Smooth muscle cell (in vitro differentiated cells): ENCODE measurements around the gene RPL13. TPM values are rescaled to one million over a fixed set of nuclear protein-coding genes. Genes with fewer than 3 reads are reported as not detected.

Experiments used
- DNase-seq: peaks from one replicate; lab custom pipeline; 2025; ENCODE audit not compliant: unreplicated experiment; lab: John Stamatoyannopoulos, UW
- H2AFZ ChIP-seq: fragments of 200-600 bp; sonication (generic); 2 replicates; pipeline ENCODE4 v1.6.0; 2016; ENCODE audit warnings: antibody characterized with exemption, low read depth, mild to moderate bottlenecking
- H3F3A ChIP-seq: fragments of 200-600 bp; sonication (generic); 2 replicates; pipeline ENCODE4 v1.6.0; 2017; ENCODE audit warnings: antibody characterized with exemption, low read depth
- H3K27ac ChIP-seq: fragments of 200-600 bp; sonication (generic); 2 replicates; pipeline ENCODE4 v1.5.1; 2016; ENCODE audit warnings: low read depth, mild to moderate bottlenecking
- H3K27me3 ChIP-seq: fragments of 200-600 bp; sonication (generic); 2 replicates; pipeline ENCODE4 v1.6.1; 2016; ENCODE audit warnings: low read depth, mild to moderate bottlenecking
- H3K36me3 ChIP-seq: fragments of 200-600 bp; sonication (generic); 2 replicates; pipeline ENCODE4 v1.5.1; 2016; ENCODE audit warnings: low read depth
- H3K4me1 ChIP-seq: fragments of 200-600 bp; sonication (generic); 2 replicates; pipeline ENCODE4 v1.5.1; 2016; ENCODE audit warnings: low read depth
- H3K4me2 ChIP-seq: fragments of 200-600 bp; sonication (generic); 2 replicates; pipeline ENCODE4 v1.6.0; 2016; ENCODE audit warnings: mild to moderate bottlenecking
- H3K4me3 ChIP-seq: fragments of 200-600 bp; sonication (generic); 2 replicates; pipeline ENCODE4 v1.5.1; 2016; ENCODE audit warnings: mild to moderate bottlenecking
- H3K79me2 ChIP-seq: fragments of 200-600 bp; sonication (generic); 2 replicates; pipeline ENCODE4 v1.6.0; 2016; ENCODE audit warnings: low read depth, mild to moderate bottlenecking
- H3K9ac ChIP-seq: fragments of 200-600 bp; sonication (generic); 2 replicates; pipeline ENCODE4 v1.6.0; 2016; ENCODE audit warnings: low read depth
- H3K9me3 ChIP-seq: fragments of 200-600 bp; sonication (generic); replicated peaks from 2 replicates; pipeline ENCODE4 v1.5.1; 2016; ENCODE audit warnings: low read depth
- H4K20me1 ChIP-seq: fragments of 200-600 bp; sonication (generic); 2 replicates; pipeline ENCODE4 v1.6.0; 2016; ENCODE audit warnings: low read depth
- CTCF ChIP-seq: fragments of 200-600 bp; sonication (generic); IDR thresholded peaks from 2 replicates; pipeline ENCODE4 v1.5.1; 2017; ENCODE audit warnings: borderline replicate concordance, mild to moderate bottlenecking, antibody characterized with exemption; ENCODE audit not compliant: insufficient read depth, poor library complexity, severe bottlenecking
- WGBS: methylation state at CpG from one replicate; pipeline ENCODE4 v1.1.7; 2016; ENCODE audit warnings: low lambda C conversion rate; 5-methylcytosine and 5-hydroxymethylcytosine counted together
- polyA plus RNA-seq: library from polyadenylated mRNA; unstranded; fragments of >200 nt; fragmentation: Nextera tagmentation; extraction: Ambion mirVana; gene quantifications from 2 replicates; pipeline ENCODE4 v1.2.1, GENCODE V29; 2016
- total RNA-seq: library from RNA; depleted of rRNA; stranded (reverse); fragments of >200 nt; gene quantifications from 2 replicates; pipeline ENCODE4 v1.2.3, GENCODE V29; 2014

The RPL13 gene
- total and polyA plus RNA-seq, 2 experiments from 2014 or later, result 1,063 to 3,917 TPM

GRCh38 chr16:89572073-89572484, 11.6 kb downstream of the RPL13 start:
- Histone ChIP-seq H3K36me3 (no peaks in the 10 kb centered on the region), H3K4me1 (peaks cover 6% of the 10 kb centered on the region), H3K27me3 (peaks cover 22% of the 10 kb centered on the region), H3K4me3 (no peak overlapping the region), H3K4me2 (no peak overlapping the region), H3F3A (no peaks in the 10 kb centered on the region), H3K9me3 (no peaks in the 10 kb centered on the region), H2AFZ (no peak overlapping the region), H3K79me2 (no peaks in the 10 kb centered on the region), H3K9ac (no peak overlapping the region), H3K27ac (no peak overlapping the region), H4K20me1 (no peaks in the 10 kb centered on the region)
- DNase-seq, result no peak
- 98% methylated on average over 14 of the region's 14 CpGs for WGBS
- no peak for TF ChIP-seq CTCF

DNA sequence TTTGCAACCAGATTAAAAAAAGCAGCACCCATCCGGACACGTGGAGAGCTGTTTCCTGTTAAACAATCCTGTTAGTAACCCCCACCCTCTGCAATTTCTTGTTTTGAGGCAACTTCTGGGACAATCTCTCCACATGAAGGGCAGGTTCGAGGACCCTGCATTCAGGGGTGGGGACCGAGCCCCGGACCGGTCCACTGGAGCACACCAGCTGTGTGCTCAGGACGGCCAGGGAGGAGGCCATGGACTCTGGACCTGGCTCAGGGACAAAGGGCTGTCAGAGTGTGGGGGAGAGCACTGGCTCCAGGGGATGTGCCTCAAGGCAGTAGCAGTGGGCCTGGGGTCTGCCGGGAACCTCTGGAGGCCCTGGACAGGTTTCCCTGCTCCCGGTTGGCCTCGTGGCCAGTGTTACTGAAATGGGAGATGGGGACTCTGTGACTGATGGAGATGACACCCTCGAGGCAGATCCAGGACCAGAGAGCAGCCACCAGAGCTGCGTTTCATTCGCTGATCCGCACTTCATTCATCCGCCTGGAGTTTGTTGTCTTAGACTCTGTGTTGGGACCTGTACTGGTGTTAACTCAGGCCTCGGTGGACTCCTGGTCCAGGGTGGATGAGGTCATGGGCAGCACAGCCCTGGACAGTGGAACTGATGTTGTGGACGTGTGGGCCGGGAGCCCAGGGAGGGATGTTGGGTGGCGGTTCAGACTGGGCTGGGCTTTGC, 12.2 kb downstream of the RPL13 start:
- TF ChIP-seq CTCF, result no peak
- DNase-seq, result no peak
- H3K27ac ChIP-seq, result no peak overlapping the region
- whole genome bisulfite sequencing, result 95% methylated on average over 19 of the region's 19 CpGs
- H2AFZ ChIP-seq, result no peak overlapping the region
- no peaks in the 10 kb centered on the region for H3K36me3 ChIP-seq
- peaks cover 25% of the 10 kb centered on the region for H3K27me3 ChIP-seq
- H3K9me3 ChIP-seq, result no peaks in the 10 kb centered on the region
- H3K4me2 ChIP-seq, result no peak overlapping the region
- no peaks in the 10 kb centered on the region for H4K20me1 ChIP-seq
- H3K9ac ChIP-seq, result no peak overlapping the region
- H3K4me3 ChIP-seq, result no peak overlapping the region
- peaks cover 6% of the 10 kb centered on the region for H3K4me1 ChIP-seq
- no peaks in the 10 kb centered on the region for H3K79me2 ChIP-seq
- no peaks in the 10 kb centered on the region for H3F3A ChIP-seq

DNA sequence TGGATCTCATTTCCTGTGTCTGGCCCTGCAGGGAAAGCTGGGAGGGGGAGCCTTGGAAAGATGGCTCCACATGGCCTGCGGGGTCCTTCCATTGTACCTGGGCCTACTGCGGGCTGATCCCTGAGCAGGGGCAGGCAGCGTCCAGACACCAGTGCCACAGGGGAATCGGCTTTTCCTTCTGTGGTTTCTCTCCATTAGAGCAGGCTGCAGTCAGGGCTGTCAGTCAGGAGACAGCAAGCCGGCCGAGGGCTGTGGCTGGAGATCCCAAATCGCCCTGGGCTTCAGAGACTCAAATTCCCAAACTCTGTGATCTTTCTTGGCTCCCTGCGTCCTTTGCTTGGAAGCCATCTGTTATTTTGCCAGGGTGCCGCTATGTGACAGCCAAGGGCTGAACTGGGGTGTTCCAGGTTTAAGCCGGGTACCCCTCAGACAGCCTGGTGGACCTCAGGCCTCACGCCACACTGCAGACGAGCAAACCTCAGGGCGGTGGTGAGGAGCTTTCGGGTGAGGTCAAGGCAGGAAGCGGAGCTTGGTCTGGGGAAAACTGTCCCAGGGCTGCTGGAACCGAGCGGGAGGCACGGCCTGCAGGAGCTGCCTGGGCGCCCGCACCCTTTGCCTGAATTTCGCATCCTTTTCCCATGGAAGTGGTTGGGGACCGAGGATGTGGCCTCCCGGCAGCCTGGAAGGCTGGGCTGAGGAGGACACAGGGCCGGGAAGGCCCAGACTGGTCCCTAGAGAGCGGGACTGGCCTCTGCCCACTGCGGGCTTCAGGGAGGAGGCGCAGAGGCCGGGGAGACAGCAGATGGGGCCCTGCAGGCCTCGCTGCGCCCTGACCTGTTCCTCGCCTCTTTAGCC, 13.6 kb downstream of the RPL13 start:
- Histone ChIP-seq H3K4me2 (peak overlapping the region; percentile 88), H3K9me3 (no peaks in the 10 kb centered on the region), H3K79me2 (no peaks in the 10 kb centered on the region), H3K36me3 (no peaks in the 10 kb centered on the region), H3F3A (no peaks in the 10 kb centered on the region), H3K9ac (no peak overlapping the region), H3K27ac (no peak overlapping the region), H2AFZ (peak overlapping the region; percentile 56), H3K27me3 (peaks cover 25% of the 10 kb centered on the region), H4K20me1 (no peaks in the 10 kb centered on the region), H3K4me1 (peaks cover 6% of the 10 kb centered on the region), H3K4me3 (peak overlapping the region; percentile 44)
- no peak for TF ChIP-seq CTCF
- no peak for DNase-seq
- 76% methylated on average over 28 of the region's 31 CpGs for WGBS
